ENCODE measurements around the gene PPP3R1.

DNA sequence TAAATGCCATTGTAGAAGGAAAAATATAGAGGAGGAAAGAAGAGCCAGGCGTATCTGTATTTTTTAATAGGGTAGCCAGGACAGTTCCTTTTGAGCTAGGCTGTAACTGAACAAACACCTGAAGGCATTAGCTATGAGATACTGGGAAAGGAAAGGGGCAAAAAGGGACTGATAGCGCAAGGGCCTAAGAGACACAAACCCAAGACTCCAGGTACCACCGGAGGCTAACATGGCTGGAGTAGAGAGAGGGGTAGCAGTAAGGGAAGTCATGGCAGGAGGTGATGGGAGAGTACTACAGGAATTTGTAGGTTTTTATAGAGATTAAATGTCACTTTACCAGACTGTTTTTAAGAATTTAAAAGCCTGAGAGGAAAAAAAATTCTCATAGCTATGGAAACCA lies 73.9 kb downstream of the PPP3R1 start:
- TF ChIP-seq, protein P1, sequence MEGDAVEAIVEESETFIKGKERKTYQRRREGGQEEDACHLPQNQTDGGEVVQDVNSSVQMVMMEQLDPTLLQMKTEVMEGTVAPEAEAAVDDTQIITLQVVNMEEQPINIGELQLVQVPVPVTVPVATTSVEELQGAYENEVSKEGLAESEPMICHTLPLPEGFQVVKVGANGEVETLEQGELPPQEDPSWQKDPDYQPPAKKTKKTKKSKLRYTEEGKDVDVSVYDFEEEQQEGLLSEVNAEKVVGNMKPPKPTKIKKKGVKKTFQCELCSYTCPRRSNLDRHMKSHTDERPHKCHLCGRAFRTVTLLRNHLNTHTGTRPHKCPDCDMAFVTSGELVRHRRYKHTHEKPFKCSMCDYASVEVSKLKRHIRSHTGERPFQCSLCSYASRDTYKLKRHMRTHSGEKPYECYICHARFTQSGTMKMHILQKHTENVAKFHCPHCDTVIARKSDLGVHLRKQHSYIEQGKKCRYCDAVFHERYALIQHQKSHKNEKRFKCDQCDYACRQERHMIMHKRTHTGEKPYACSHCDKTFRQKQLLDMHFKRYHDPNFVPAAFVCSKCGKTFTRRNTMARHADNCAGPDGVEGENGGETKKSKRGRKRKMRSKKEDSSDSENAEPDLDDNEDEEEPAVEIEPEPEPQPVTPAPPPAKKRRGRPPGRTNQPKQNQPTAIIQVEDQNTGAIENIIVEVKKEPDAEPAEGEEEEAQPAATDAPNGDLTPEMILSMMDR (IDR thresholded peaks at IDR 0.05 in 4 of 5, conservative IDR thresholded peaks at IDR 0.05 in 1 of 5), result no peak
- no peak for TF ChIP-seq POLR2A (IDR thresholded peaks at IDR 0.05)
